GM11168 (cell line): ENCODE data around the gene SAMD5.
"Not testable (repeated sequence)": the region's sequence is repeated elsewhere in the genome, so short reads cannot be mapped to it uniquely, and the experiment has no call there.

Experiments used
- in situ Hi-C: fragments of 300-500 bp; cut with MboI; formaldehyde crosslinking; loops from one replicate; pipeline ENCODE4 v1.12.0; 2022; ENCODE audit warnings: low sequenced_read_pairs; ENCODE audit not compliant: unreplicated experiment

SAMD5 gene

DNA sequence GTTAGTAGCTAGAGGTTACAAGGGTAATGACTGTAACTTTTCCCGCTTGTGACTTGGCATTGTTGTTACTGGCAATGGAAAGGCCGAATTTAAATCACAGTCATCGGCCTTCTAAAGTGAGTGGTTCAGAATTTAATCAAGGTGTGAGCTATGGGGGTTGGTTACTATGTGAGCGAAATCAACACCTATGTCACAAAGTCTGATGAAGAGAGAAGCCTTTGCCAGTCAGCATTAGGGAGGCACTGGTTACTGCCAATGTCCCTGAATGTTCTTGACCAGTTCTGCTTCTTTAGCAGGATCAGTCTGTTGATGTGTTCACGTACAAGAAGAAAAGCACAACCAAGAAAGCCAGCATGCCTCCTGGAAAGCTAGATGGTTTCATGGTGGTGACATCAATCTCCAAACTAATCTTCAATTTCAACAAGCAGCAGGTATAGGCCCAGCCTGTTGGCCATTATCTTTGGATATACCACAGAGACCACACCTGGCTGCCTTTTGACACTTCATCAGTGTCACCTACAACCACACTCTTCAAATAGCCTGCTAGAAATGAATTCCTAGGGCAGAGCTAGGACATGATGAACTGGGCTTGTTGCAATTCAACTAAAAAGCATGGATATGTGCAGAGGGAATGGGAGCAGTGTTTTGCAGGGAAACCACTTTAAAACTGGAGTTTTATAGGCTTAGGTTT, 17.2 kb downstream of the SAMD5 start:
- in situ Hi-C loops: no loop called here

DNA sequence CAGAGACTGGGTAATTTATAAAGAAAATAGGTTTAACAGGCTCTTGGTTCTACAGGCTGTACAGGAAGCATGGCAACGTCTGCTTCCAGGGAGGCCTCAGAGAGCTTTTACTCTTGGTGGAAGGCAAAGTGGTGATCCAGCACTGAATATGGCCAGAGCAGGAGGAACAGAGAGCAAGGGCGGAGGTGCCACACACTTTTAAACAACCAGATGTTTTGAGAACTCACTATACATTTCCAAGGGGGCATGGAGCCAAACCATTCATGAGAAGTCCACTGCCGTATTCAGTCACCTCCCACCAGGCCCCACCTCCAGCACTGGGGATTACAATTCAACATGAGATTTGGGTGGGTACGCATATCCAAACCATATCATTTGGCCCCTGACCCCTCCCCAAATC, 18.7 kb downstream of the SAMD5 start:
- in situ Hi-C loops: no loop called here

DNA sequence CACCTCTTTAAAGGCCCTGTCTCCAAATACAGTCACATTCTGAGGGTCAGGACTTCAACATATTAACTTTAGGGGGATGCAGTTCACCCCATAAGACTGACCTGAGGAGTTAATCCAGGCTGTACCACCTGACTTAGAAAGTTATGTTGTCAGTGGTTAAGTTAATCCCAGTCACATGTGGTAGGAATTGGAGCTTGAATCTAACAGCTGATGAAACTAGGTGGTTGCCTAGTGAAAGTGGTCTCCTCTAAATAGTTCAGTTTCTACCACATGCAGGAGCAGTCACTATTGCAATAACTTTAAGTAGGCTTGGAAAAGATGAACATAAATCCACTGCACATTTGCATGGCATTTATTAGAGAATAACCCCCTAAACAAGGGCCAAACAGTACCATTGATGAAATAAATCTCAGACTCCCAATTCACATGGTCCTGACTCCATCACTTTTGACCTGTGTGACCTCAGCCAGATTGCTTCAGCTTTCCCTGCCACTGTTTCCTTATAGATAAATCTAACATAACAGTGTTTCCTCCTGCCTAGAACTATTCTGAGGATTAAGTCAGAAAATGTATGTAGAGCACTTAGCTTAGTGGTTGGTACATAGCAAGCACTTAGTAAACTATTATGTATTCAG, 20.1 kb downstream of the SAMD5 start:
- in situ Hi-C loops: no loop called here

DNA sequence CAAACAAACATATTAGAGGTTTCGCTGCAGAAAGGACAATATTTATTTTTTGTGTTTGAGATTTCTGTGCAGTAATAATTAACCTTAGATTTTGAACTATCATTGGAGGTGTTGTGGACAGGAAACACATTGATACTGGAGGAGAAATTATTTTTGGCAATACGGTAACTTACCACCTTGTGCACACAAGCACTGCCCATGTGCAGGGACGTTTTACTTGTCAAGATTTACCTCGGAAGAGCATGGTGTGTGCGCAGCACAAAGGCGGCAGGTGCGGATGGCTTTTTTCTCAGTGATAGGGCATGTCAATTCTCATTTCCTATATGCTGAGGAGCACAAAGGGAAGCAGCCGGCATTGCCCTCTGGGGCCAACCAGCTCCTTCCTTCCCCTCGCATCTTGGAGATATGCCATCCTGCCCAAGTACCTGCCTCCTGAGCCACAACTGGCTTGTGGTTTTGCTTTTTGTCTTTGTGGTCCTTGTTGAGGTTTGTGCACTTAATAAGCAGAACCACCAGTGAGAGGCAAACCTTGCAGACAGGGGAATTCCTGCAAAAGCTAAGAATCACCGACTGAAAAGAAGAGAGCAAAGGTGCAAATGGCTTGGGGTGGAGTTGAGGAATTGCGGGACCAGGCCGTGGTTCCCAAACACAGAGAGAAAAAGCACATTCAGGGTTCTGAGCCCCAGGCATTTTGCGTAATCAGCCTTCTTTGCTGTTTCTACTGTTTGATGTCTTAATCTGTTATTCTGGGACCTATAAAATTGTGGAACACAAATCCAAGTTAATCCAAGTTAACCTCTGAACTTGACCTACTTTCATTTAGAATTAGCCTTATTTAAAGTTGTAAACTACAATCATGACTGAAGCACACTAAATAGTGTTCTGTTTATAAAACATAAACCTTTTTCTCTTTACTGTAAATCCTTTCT, 21.9 kb downstream of the SAMD5 start:
- in situ Hi-C loops: no loop called here

DNA sequence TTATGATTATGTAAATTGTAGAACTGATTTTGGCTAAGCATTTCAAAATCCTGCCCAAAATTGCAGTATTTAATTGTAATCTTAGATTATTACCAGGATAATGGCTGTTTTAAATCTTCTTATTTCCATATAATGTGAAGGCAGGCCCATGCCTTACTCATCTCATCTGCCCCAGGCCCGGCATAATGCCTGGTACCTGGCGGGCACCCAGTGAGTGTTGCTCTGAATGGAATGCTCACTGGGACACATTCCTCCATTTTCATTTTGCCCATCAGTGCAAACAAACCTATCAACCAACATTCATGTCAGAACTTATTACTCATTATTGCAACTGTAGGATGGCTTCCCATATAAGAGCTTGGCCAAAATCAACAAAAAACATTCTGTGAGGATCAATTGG, 22.8 kb downstream of the SAMD5 start:
- in situ Hi-C loops: no loop called here

DNA sequence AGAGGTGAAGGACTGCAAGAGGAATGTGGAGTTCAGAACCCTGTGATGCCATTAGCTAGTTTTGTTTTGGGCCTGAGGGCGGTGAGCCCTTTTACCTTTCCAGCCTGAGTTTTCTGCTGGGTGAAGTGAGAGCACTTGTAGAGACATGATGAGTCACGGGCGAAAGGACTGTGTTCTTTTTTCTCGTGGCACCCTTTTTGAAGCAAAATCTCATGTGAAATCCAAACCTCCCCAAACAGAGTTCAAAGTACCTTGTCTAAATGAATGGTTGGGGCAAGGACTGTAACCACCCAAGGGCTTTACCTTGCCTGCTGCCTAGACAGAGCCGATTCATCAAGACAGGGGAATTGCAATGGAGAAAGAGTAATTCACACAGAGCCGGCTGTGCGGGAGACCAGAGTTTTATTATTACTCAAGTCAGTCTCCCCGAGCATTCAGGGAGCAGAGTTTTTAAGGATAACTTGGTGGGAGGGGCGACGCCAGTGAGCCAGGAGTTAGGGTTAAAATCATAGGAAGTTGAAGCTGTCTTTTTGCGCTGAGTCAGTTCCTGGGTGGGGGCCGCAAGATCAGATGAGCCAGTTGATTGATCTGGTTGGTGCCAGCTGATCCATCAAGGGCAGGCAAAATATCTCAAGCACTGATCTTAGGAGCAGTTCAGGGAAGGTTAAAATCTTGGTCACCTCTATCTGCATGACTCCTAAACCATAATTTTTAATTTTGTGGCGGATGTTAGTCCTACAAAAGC, 25.8 kb downstream of the SAMD5 start:
- in situ Hi-C loops: no loop called here

DNA sequence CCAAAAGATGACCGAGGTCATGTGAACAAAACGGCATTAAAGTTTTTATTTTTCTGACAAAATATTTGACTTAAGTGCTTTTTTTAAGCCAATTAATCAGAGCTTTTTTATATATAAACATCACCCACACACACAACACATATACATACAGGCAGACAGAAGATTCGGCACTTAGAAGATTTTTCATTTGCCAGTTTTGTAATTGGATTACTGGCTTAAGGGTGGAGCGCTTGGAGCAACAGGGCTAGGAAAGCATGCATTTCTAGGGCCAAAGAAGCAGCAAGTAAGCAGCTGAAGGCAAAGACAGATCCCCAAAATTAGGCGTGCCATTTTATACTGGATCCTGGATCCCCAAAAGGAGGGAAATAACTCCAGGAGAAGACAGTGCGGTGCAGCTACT, 30.3 kb downstream of the SAMD5 start:
- in situ Hi-C loops: no loop called here

DNA sequence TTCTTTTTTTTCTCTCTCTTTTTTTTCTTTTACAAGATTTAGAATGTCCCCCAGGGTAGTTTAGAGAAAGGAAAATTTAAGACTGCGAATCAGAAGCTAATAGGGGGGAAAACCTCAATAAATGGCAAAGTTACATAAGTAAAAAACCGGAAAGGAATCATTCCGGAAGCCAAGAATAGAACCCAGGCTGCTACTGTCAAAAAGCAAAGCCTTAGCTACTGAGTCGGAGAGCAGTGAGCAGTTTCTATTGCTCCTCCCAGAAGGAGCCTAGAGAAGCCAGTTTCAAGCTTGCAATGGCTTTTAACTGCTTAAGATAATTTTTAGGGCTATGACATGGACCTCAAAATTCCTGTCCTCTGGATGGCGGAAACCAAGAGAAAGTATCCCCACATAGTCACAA, 31.6 kb downstream of the SAMD5 start:
- in situ Hi-C loops: no loop called here

DNA sequence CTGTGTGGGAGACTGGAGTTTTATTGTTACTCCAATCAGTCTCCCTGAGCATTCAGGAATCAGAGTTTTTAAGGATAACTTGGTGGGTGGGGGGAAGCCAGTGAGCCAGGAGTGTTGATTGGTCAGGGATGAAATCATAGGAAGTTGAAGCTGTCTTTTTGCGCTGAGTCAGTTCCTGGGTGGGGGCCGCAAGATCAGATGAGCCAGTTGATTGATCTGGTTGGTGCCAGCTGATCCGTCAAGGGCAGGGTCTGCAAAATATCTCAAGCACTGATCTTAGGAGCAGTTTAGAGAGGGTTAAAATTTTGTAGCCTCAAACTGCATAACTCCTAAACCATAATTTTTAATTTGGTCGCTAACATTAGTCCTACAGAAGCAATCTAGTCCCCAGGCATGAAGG, 33.9 kb downstream of the SAMD5 start:
- in situ Hi-C loops: not testable (repeated sequence)

DNA sequence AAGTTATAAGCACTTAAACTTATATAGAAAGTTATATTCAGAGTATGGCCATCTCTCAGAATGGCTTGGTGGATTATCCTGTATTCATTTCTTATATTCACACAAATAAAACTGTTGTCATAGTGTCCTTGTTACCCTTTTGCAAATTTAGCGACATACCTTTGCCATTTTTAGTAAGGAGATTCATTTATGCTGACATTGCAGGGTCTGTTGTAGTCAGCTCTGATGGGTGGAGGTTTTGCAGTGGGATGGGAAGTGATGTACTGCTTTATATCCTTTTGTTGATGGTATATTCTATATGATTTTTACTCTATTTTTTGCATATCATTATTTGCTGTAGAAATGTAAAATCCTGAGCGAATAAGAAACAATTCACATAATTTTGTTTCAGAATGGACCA, 35.9 kb downstream of the SAMD5 start:
- in situ Hi-C loops: no loop called here

DNA sequence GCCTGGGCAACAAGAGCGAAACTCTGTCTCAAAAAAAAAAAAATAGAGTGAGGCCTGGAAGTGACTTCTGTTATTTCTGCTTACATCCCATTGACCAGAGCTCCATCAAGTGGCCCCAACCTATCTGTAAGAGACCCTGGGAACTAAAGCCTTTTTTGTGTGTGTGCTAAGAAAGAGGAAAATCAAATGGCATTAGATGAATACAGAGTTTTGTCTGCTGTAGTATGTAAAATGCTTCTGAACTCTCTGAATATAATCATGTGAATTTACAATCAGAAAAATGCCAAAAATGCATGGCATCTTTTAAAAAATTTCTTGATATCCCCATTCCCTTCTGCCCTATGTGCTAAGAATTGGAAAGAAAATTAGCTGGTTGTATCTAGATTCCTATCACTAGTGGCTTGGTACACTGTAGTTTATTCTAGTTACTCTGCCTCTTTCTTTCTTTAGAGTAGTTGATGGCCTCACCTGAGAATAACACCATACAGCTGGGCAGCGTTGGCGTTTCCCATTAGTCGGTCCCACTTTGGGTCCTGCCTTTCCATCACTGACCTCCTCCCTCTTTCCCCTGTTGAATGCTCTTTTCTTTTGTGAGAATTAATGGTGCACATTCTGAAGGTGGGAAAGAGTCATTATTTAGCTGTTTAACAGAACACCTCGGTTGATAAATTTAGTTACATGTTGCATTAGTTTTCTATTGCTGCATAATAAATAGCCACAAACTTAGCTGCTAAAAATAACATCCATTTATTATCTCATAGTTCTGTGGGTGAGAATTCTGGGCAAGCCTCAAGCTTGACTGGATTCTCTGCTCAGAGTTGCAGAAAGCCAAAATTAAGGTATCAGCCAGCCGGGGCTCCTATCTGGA, 38.2 kb downstream of the SAMD5 start:
- in situ Hi-C loops: no loop called here

DNA sequence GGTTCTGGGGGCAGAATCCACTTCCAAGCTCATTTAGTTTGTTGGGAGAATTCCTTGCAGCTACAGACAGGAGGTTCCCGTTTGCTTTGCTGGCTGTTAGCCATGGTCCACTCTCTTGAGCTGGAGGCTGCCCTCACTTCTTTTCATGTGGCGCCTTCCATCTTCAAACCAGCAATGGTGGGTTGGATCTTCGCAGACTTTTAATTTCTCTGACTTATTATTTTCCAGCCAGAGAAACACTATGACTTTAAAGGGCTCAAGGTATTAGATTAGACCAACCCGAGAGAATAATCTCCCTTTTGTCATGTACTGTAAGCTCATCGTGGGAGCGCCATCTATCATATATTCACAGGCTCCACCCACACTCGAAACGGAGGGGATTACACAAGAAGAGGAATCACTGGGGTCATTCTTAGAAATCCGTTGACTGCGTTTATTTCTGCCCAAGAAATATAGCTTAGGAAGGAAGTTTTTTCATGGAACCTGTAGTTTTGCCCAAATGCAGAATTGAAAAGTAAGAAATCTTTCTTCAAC, 38.9 kb downstream of the SAMD5 start:
- in situ Hi-C loops: no loop called here

DNA sequence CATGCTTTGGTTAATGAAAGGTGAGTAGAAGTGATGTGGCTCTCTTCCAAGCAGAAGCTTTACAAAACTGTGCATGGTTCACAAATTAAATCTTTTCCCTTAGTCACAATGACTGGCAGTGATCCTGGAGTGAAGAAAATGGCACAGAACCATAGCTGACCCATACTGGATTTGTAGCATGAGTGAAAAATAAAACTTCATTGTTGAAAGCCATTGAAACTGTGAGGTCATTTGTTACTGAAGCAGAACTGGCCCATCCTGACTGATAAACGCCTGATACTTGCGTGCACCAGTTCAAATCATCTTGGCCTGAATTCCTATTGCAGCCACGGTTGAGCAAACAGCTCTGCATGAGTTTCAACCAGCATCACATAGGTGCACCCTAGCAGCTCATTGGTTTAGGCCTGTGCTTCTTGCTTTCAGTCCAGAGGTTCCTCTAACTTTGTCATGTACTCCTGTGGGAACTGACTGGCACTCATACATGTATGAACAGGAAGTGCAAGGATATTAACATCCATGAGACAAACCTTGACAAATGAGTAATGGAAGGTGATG, 40.5 kb downstream of the SAMD5 start:
- in situ Hi-C loops: no loop called here

DNA sequence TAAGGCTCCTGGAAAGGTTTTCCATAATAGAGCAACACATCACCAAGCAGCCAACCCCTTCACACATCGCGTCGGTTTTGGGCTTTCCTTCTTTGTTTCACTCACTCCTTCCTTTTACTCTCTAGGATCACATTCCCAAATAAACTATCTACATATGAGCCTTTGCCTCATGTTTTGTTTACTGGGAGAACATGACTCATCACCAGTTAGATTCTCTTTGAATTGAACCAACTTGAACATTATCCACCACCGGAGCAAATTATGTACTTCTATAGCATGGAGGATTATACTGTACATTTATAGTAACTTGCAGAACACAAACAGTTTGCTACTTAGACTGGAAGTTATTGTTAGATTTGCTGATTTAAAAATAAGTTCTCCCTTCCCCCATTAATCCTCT, 41.0 kb downstream of the SAMD5 start:
- in situ Hi-C loops: no loop called here

DNA sequence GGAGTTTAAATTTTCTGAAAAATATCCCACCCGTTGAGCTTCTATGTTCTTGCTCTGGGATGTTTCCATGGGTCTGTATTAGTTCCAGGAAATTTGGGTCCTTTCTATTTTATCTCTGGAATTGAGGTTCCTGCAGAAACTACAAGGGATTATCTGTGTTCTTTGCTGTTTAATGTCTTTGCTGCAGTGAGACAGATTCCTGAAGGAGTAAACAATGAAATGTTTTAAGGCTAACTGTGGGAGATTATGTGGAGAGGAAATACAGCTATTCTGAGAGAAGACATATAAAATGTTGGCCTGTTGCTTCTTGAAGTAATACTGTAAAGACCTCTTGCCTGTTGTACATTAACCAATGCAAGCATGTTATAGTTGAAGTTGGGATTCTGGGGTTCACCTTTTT, 43.5 kb downstream of the SAMD5 start:
- in situ Hi-C loops: no loop called here

DNA sequence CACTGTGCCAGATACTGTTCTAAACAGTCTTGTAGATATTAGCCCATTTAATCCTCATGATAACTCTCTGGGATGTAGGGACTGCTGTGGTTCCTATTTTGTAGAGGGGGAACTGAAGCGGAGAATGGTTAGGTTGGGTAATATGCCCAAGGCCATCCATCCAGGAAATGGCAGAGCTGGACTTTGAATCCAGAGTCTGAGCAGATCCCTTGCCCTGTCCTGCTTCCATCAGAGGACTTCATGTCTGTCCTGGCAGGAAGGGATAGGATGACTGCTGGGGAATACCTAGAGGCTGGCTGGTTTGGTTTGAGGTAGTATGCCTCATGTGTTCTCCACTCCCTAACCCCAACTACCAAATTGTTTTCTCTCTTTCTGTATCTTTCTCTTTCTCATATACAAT, 44.6 kb downstream of the SAMD5 start:
- in situ Hi-C loops: no loop called here

DNA sequence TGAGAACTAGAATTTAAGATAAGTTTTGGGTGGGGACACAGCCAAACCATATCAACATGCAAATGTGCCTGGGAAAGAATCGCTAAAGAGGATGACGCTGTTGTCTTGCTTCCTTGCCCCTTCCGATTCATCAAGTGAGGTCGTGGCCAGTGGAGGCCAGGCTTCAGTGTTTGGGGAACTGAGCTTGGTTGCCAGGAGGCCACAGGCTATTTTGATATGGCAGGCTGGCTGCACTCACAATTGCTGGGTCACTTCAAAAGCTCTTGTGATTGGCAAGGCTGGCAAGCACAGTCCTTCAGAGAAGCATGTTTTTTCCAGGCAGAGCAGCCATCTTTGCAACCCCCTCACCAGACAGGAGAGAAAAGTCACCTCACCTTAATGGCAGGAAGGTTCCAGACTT, 45.8 kb downstream of the SAMD5 start:
- in situ Hi-C loops: no loop called here

DNA sequence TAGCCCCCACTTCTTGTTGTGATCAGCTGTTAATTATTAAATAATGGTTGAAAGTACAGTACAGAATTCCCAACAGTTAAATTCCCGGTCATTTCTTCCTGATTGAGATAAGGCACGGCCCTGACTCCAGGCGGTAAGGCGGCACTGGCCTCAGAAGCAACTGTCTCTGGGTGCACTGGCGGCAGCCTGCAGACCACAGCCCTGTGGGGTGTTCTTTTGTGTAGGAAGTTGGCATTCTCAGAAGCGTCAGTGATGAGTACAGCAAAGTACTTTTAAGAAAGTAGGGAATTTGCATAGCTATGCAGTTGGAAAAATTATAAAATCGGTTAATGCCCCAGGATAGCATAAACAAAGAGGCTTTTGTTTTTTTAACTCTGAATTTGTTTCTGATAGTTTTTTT, 50.5 kb downstream of the SAMD5 start:
- in situ Hi-C loops: no loop called here

DNA sequence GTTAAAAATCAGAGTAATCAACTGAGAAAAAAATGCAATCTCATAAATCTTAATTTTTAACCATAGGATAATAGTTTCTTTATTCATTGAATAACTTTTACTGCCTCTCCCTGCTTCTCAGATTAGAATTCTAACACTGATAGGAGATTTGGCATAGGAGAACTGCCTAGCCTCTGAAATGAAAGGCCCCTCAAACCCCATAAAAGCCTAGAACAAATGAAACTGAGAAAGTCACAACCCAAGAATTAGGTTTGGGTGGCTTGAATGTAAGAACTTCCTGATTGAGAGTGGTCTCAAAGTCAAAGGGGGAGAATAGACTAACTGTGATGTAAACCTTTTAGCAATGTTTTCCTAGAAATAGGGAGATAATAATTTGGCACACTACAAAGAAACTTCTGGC, 52.2 kb downstream of the SAMD5 start:
- in situ Hi-C loops: no loop called here
